Measurements from ENCODE around the gene CASS4. TPM values are rescaled to one million over a fixed set of nuclear protein-coding genes. Genes with fewer than 3 reads are reported as not detected.
"Not testable (repeated sequence)": the region's sequence is repeated elsewhere in the genome, so short reads cannot be mapped to it uniquely, and the experiment has no call there.

Gene CASS4
- total and polyA plus RNA-seq, 4 donors = 0.26 to 1.6 (median 1.1) TPM

DNA sequence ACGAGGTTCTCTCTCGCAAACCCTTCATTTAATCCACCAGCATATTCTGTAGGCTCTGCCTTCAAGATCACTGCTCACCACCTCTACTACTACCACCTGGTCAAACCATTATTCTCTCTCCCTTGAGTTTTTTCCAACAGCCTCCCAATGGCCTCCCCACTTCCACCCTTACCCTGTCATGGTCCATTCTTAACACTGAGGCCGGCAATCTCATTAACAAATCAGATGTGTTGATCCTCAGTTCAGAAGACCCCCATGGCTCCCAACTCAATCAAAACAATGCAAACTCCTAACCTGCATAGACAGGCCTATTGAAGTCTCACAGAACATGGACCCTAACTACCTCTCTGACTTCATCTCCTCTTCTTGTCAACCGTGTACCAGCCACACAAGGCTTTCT, 22.3 kb upstream of the CASS4 start:
- WGBS = 98% methylated on average over 4 of the region's 4 CpGs
- no peak for TF ChIP-seq GABPA (IDR thresholded peaks at IDR 0.05 in 1 of 2, conservative IDR thresholded peaks at IDR 0.05 in 1 of 2)
- TF ChIP-seq ATF3 (IDR thresholded peaks at IDR 0.05) = no peak
- no peak for TF ChIP-seq ZBTB33 (IDR thresholded peaks at IDR 0.05)
- TF ChIP-seq TAF1 (conservative IDR thresholded peaks at IDR 0.05) = no peak
- no peak for TF ChIP-seq MAX (IDR thresholded peaks at IDR 0.05)
- TF ChIP-seq EGR1 (IDR thresholded peaks at IDR 0.05; ENCODE audit: low read depth in 2 of 2) = no peak
- no peak for TF ChIP-seq SP1 (IDR thresholded peaks at IDR 0.05)
- no peak for TF ChIP-seq HNF4A (conservative IDR thresholded peaks at IDR 0.05)
- TF ChIP-seq RXRA (IDR thresholded peaks at IDR 0.05) = no peak
- TF ChIP-seq YY1 (IDR thresholded peaks at IDR 0.05) = no peak
- TF ChIP-seq HNF4G (IDR thresholded peaks at IDR 0.05) = no peak
- TF ChIP-seq FOXA1 (IDR thresholded peaks at IDR 0.05) = no peak
- TF ChIP-seq FOXA2 (IDR thresholded peaks at IDR 0.05) = no peak
- no peak for TF ChIP-seq JUND (IDR thresholded peaks at IDR 0.05)
- TF ChIP-seq, protein P1, sequence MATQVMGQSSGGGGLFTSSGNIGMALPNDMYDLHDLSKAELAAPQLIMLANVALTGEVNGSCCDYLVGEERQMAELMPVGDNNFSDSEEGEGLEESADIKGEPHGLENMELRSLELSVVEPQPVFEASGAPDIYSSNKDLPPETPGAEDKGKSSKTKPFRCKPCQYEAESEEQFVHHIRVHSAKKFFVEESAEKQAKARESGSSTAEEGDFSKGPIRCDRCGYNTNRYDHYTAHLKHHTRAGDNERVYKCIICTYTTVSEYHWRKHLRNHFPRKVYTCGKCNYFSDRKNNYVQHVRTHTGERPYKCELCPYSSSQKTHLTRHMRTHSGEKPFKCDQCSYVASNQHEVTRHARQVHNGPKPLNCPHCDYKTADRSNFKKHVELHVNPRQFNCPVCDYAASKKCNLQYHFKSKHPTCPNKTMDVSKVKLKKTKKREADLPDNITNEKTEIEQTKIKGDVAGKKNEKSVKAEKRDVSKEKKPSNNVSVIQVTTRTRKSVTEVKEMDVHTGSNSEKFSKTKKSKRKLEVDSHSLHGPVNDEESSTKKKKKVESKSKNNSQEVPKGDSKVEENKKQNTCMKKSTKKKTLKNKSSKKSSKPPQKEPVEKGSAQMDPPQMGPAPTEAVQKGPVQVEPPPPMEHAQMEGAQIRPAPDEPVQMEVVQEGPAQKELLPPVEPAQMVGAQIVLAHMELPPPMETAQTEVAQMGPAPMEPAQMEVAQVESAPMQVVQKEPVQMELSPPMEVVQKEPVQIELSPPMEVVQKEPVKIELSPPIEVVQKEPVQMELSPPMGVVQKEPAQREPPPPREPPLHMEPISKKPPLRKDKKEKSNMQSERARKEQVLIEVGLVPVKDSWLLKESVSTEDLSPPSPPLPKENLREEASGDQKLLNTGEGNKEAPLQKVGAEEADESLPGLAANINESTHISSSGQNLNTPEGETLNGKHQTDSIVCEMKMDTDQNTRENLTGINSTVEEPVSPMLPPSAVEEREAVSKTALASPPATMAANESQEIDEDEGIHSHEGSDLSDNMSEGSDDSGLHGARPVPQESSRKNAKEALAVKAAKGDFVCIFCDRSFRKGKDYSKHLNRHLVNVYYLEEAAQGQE (IDR thresholded peaks at IDR 0.05) = no peak
- peaks cover 0 to 6% (median 1%) of the 10 kb centered on the region in 4 donors for H3K36me3 ChIP-seq (ENCODE audit: control insufficient read depth in 4 of 4, insufficient read depth in 3 of 4, low read depth in 1 of 4, low read length in 3 of 4)
- H3K27me3 ChIP-seq (ENCODE audit: control insufficient read depth in 4 of 4, insufficient read depth in 4 of 4, low read length in 3 of 4) = no peaks in the 10 kb centered on the region
- no peak overlapping the region for H3K27ac ChIP-seq (ENCODE audit: low read depth in 1 of 2, low read length in 2 of 2)
- no peak overlapping the region for H3K4me3 ChIP-seq (ENCODE audit: low read depth in 1 of 3, low read length in 3 of 3)
- H3K9me3 ChIP-seq (ENCODE audit: control insufficient read depth in 4 of 4, low read length in 3 of 4) = no peaks in the 10 kb centered on the region
- DNase-seq (ENCODE audit: low spot score) = no peak
- H3K9ac ChIP-seq (ENCODE audit: low read depth in 1 of 2, low read length in 2 of 2) = no peak overlapping the region
- H3K4me1 ChIP-seq (ENCODE audit: control insufficient read depth in 4 of 4, insufficient read depth in 4 of 4, low read length in 3 of 4) = peaks cover 2 to 21% (median 16%) of the 10 kb centered on the region in 4 donors

DNA sequence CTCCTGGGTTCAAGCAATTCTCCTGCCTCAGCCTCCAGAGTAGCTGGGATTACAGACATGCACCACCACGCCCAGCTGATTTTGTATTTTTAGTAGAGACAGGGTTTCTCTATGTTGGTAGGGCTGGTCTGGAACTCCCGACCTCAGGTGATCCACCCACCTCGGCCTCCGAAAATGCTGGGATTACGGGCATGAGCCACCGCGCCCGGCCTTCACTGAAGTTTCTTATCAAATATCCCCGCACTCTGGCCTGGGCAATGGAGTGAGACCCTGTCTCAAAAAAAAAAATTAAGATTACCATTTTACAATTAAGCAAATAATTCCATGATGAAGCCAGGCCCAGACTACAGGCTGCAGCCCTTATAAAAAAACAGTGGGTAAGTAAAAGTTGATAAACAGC, 21.7 kb upstream of the CASS4 start:
- peaks cover 2 to 21% (median 16%) of the 10 kb centered on the region in 4 donors for H3K4me1 ChIP-seq (ENCODE audit: control insufficient read depth in 4 of 4, insufficient read depth in 4 of 4, low read length in 3 of 4)
- H3K36me3 ChIP-seq (ENCODE audit: control insufficient read depth in 4 of 4, insufficient read depth in 3 of 4, low read depth in 1 of 4, low read length in 3 of 4); H3K27ac ChIP-seq (ENCODE audit: low read depth in 1 of 2, low read length in 2 of 2); H3K9me3 ChIP-seq (ENCODE audit: control insufficient read depth in 4 of 4, low read length in 3 of 4); H3K27me3 ChIP-seq (ENCODE audit: control insufficient read depth in 4 of 4, insufficient read depth in 4 of 4, low read length in 3 of 4); H3K4me3 ChIP-seq (ENCODE audit: low read depth in 1 of 3, low read length in 3 of 3); DNase-seq (ENCODE audit: low spot score); H3K9ac ChIP-seq (ENCODE audit: low read depth in 1 of 2, low read length in 2 of 2): not testable (repeated sequence)
- 98% methylated on average over 9 of the region's 9 CpGs for WGBS
